Lower lobe of right lung (tissue), 2 donors: Measurements from ENCODE around the gene ST7L. TPM values are rescaled to one million over a fixed set of nuclear protein-coding genes. Genes with fewer than 3 reads are reported as not detected.

Experiments
- ATAC-seq, 2 donors: fragments of 200-7000 bp; cut with Tn5 transposase; one replicate each; pipeline ENCODE4 v1.9.1; 2020 to 2022; ENCODE audit warnings: mild to moderate bottlenecking in 2 of 2, moderate library complexity in 2 of 2
- DNase-seq: peaks from one replicate; pipeline ENCODE4 v3.0.0-alpha.2; 2020
- H3K27ac ChIP-seq: fragments of 200-600 bp; one replicate; pipeline ENCODE4 v1.8.0; 2022
- H3K27me3 ChIP-seq: fragments of 200-600 bp; one replicate; pipeline ENCODE4 v1.8.0; 2022; ENCODE audit warnings: low read depth
- H3K36me3 ChIP-seq: fragments of 200-600 bp; one replicate; pipeline ENCODE4 v1.8.0; 2022; ENCODE audit warnings: mild to moderate bottlenecking
- H3K4me1 ChIP-seq: fragments of 200-600 bp; one replicate; pipeline ENCODE4 v1.8.0; 2022
- H3K4me3 ChIP-seq: fragments of 200-600 bp; one replicate; pipeline ENCODE4 v1.8.0; 2022; ENCODE audit warnings: mild to moderate bottlenecking
- H3K9me3 ChIP-seq: fragments of 200-600 bp; one replicate; pipeline ENCODE4 v1.8.0; 2022
- intact Hi-C: fragments of 100-400 bp; cut with DNase I; formaldehyde crosslinking; loops from one replicate; pipeline ENCODE4 v1.11.0; 2022
- total RNA-seq: library from RNA; stranded (reverse); fragmentation: NEBNext Ultra II Directional; extraction: Animal tissue kit (Norgen Biotek cat#: 25700); gene quantifications from one replicate; pipeline ENCODE4 v1.2.1, GENCODE V29; 2021
- TF ChIP-seq, protein P1 (sequence below): fragments of 200-600 bp; IDR thresholded peaks from one replicate; pipeline ENCODE4 v1.8.0; 2022; ENCODE audit warnings: antibody characterized with exemption, mild to moderate bottlenecking
- donor health status: DM: no; HTN: yes; CAD: no; lungs with severe emphysema.

ST7L gene
- total RNA-seq, 1 donor from 2014 or later, result 18.8 TPM

DNA sequence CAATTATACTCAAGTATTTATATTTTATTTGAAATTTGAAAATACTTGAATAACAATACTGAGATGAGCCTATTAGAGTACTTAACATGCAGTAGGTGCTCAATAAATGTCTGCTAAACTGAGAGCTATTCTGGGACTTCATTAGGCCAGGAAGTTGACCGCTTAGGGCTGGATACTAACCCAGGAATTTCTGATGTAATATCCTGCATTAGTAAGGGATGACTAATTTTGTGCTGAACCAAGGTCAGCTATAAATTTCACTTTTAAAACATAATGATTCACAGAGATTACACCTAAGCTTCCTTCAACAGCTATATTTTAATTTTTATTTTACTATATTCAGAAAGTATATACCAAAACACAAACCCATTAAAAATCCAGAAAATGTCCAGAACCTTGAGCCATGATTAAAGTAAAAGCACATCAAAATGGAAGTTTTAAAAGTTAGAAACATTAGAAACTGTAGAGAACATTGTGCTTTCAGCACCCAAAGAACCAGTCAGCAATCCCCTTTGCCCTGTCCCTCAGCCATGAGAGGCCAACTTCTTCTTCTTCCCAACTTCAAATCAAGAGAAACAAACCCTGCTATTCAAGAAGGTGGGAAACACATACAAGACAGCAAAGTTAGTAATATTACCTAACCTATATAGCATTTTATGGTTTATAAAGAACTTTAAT is 74.8 kb downstream of the ST7L start:
- Histone ChIP-seq H3K9me3 (no peaks in the 10 kb centered on the region), H3K36me3 (peaks cover 33% of the 10 kb centered on the region), H3K4me3 (no peak overlapping the region), H3K27me3 (no peaks in the 10 kb centered on the region), H3K4me1 (no peaks in the 10 kb centered on the region), H3K27ac (no peak overlapping the region)
- intact Hi-C loops, result no loop called here
- DNase-seq (no peak), ATAC-seq (peak in 1 of 2 donors; percentile 39)
- TF ChIP-seq, protein P1, sequence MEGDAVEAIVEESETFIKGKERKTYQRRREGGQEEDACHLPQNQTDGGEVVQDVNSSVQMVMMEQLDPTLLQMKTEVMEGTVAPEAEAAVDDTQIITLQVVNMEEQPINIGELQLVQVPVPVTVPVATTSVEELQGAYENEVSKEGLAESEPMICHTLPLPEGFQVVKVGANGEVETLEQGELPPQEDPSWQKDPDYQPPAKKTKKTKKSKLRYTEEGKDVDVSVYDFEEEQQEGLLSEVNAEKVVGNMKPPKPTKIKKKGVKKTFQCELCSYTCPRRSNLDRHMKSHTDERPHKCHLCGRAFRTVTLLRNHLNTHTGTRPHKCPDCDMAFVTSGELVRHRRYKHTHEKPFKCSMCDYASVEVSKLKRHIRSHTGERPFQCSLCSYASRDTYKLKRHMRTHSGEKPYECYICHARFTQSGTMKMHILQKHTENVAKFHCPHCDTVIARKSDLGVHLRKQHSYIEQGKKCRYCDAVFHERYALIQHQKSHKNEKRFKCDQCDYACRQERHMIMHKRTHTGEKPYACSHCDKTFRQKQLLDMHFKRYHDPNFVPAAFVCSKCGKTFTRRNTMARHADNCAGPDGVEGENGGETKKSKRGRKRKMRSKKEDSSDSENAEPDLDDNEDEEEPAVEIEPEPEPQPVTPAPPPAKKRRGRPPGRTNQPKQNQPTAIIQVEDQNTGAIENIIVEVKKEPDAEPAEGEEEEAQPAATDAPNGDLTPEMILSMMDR, result no peak

DNA sequence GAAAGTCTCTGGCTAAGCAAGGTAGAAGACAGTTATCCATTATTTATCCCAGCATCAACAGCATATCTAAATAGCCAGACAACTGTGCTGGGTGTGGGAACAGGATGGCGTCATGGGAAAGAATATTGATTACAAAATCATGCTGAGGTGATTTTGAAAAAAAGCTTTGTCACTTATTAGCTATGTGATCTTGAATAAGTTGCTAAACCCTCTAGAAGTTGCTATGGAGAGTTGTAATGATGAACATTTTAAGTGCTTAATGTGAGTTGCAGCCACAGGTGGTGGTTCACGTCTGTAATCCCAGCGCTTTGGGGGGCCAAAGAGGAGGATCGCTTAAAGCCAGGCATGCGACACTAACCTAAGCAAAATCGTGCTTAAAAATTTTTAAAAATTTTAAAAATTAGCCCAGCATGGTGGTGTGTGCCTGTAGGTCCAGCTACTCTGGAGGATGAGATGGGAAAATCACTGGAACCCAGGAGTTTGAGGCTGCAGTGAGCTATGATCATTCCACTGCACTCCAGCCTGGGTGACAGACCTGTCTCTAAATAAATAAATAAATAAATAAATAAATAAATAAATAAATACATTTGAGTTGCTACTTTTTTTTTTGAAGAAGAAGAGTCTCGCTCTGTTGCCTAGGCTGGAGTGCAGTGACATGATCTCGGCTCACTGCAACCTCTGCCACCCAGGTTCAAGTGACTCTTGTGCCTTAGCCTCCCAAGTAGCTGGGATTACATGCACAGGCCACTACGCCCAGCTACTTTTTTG is 76.6 kb downstream of the ST7L start:
- H3K4me1 ChIP-seq, result no peaks in the 10 kb centered on the region
- DNase-seq, result no peak
- intact Hi-C loops, result no loop called here
- TF ChIP-seq, protein P1, result no peak
- no peak overlapping the region for H3K27ac ChIP-seq
- no peaks in the 10 kb centered on the region for H3K9me3 ChIP-seq
- H3K36me3 ChIP-seq, result peaks cover 32% of the 10 kb centered on the region
- no peak for ATAC-seq
- no peak overlapping the region for H3K4me3 ChIP-seq
- H3K27me3 ChIP-seq, result no peaks in the 10 kb centered on the region

DNA sequence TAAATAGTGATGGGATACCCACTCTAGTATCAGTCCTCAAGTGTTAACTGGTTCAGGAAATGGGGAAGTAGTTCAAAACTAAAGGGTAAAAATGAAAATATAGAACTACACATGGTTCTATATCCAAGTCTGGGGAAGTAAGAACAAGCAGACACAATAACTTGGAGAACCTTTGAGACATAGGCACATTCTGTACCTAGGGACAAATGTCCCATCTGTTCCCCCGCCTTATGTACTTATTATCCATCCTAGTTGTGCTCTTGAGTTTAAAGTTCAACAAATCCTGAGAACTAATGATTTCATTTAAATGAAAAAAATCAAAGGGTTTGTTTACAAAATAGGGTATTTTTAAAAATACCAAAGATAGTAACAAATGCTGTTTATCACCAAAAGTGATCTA is 77.6 kb downstream of the ST7L start:
- no peaks in the 10 kb centered on the region for H3K4me1 ChIP-seq
- no peak for ATAC-seq
- TF ChIP-seq, protein P1, result no peak

GRCh38 chr1:112540226-112540794 is 78.6 kb downstream of the ST7L start:
- ATAC-seq (no peak), DNase-seq (no peak)
- H3K4me3 ChIP-seq, result no peak overlapping the region
- H3K9me3 ChIP-seq, result no peaks in the 10 kb centered on the region
- intact Hi-C loops, result no loop called here
- no peaks in the 10 kb centered on the region for H3K27me3 ChIP-seq
- no peaks in the 10 kb centered on the region for H3K4me1 ChIP-seq
- peaks cover 33% of the 10 kb centered on the region for H3K36me3 ChIP-seq
- TF ChIP-seq, protein P1, result no peak
- H3K27ac ChIP-seq, result no peak overlapping the region

More for the DNA sequence above, 77.6 kb downstream of the ST7L start:
- Histone ChIP-seq H3K27me3 (no peaks in the 10 kb centered on the region), H3K9me3 (no peaks in the 10 kb centered on the region), H3K36me3 (peaks cover 33% of the 10 kb centered on the region), H3K27ac (no peak overlapping the region), H3K4me3 (no peak overlapping the region)
- intact Hi-C loops, result no loop called here
- no peak for DNase-seq

- Histone ChIP-seq H3K4me1 (no peaks in the 10 kb centered on the region), H3K36me3 (peaks cover 34% of the 10 kb centered on the region), H3K9me3 (no peaks in the 10 kb centered on the region), H3K27ac (no peak overlapping the region), H3K27me3 (no peaks in the 10 kb centered on the region), H3K4me3 (no peak overlapping the region)
- ATAC-seq, result no peak
- intact Hi-C loops, result no loop called here
- TF ChIP-seq, protein P1, result no peak
- no peak for DNase-seq
Measured at GRCh38 chr1:112538883-112539282, 80.1 kb downstream of the ST7L start.
